Keratinocyte (primary cell): ENCODE data around the gene MLLT3. TPM values are rescaled to one million over a fixed set of nuclear protein-coding genes. Genes with fewer than 3 reads are reported as not detected.

Experiments used
- DNase-seq: peaks from one replicate; pipeline ENCODE4 v3.0.0-alpha.2; 2011; ENCODE audit warnings: low read depth, missing footprints, low spot score
- FAIRE-seq: peaks from 2 replicates; lab custom pipeline; 2011; peaks lifted over from hg19 to GRCh38; lab: Jason Lieb, UNC
- H2AFZ ChIP-seq: 2 replicates; pipeline ENCODE4 v1.6.0; 2012; ENCODE audit warnings: low read length, control low read depth, inconsistent platforms; ENCODE audit not compliant: control insufficient read depth
- H3K27ac ChIP-seq: 2 replicates; pipeline ENCODE4 v1.5.1; 2011; ENCODE audit warnings: low read length; ENCODE audit not compliant: control insufficient read depth, insufficient read depth
- H3K27me3 ChIP-seq: 3 replicates; pipeline ENCODE4 v1.6.0; 2011; ENCODE audit warnings: low read length; ENCODE audit not compliant: control insufficient read depth, insufficient read depth; ENCODE audit errors: extremely low read depth
- H3K36me3 ChIP-seq, 2 experiments: 2 replicates in 1 of 2; 3 replicates in 1 of 2; pipeline ENCODE4 v1.5.1; 2011; ENCODE audit warnings: low read length in 2 of 2, mild to moderate bottlenecking in 1 of 2; ENCODE audit not compliant: control insufficient read depth in 2 of 2, insufficient read depth in 2 of 2; ENCODE audit errors: extremely low read depth in 1 of 2
- H3K4me1 ChIP-seq: 3 replicates; pipeline ENCODE4 v1.5.1; 2011; ENCODE audit warnings: low read length; ENCODE audit not compliant: control insufficient read depth, insufficient read depth; ENCODE audit errors: extremely low read depth
- H3K4me2 ChIP-seq: 3 replicates; pipeline ENCODE4 v1.6.0; 2011; ENCODE audit warnings: low read depth, low read length; ENCODE audit not compliant: control insufficient read depth, insufficient read depth; ENCODE audit errors: extremely low read depth
- H3K4me3 ChIP-seq, 3 experiments: fragments of 200-600 bp in 1 of 3; sonication (generic) in 1 of 3; 2 replicates in 2 of 3; 3 replicates in 1 of 3; pipeline ENCODE4 v1.5.1; 2011 to 2016; ENCODE audit warnings: low read length in 3 of 3, mild to moderate bottlenecking in 3 of 3, control low read depth in 2 of 3, inconsistent platforms in 1 of 3, low read depth in 1 of 3, mixed read lengths in 1 of 3, mixed run types in 1 of 3, moderate library complexity in 1 of 3; ENCODE audit not compliant: control insufficient read depth in 2 of 3, insufficient read depth in 2 of 3; ENCODE audit errors: extremely low read depth in 1 of 3
- H3K79me2 ChIP-seq: 2 replicates; pipeline ENCODE4 v1.6.0; 2012; ENCODE audit warnings: low read length; ENCODE audit not compliant: control insufficient read depth, insufficient read depth
- H3K9ac ChIP-seq: 3 replicates; pipeline ENCODE4 v1.6.0; 2011; ENCODE audit warnings: low read length; ENCODE audit not compliant: control insufficient read depth, insufficient read depth; ENCODE audit errors: extremely low read depth
- H3K9me1 ChIP-seq: 3 replicates; pipeline ENCODE4 v1.6.0; 2011; ENCODE audit warnings: low read length; ENCODE audit not compliant: control insufficient read depth, insufficient read depth; ENCODE audit errors: extremely low read depth
- H3K9me3 ChIP-seq: 2 replicates; pipeline ENCODE4 v1.5.1; 2012; ENCODE audit warnings: low read depth, low read length; ENCODE audit not compliant: control insufficient read depth
- H4K20me1 ChIP-seq: 3 replicates; pipeline ENCODE4 v1.6.0; 2011; ENCODE audit warnings: low read length; ENCODE audit not compliant: control insufficient read depth, insufficient read depth; ENCODE audit errors: extremely low read depth
- CTCF ChIP-seq, 3 experiments: IDR thresholded peaks in 1 of 3; conservative IDR thresholded peaks in 1 of 3; optimal IDR thresholded peaks in 1 of 3; 2 replicates in 2 of 3; 3 replicates in 1 of 3; pipeline versions ENCODE3 to v1.5.1; 2011; ENCODE audit warnings: low read length in 3 of 3, mild to moderate bottlenecking in 3 of 3, moderate library complexity in 2 of 3, control low read depth in 1 of 3, inconsistent platforms in 1 of 3; ENCODE audit not compliant: insufficient read depth in 2 of 3; ENCODE audit errors: extremely low read depth in 1 of 3
- EZH2 ChIP-seq: IDR thresholded peaks from one replicate; pipeline ENCODE4 v1.6.1; 2012; ENCODE audit warnings: inconsistent platforms, mild to moderate bottlenecking, low read length, moderate library complexity
- dilution Hi-C: fragments of 300-500 bp; cut with MboI; formaldehyde crosslinking; loops from one replicate; pipeline ENCODE4 v1.7.0; 2020; ENCODE audit warnings: low sequenced_read_pairs; ENCODE audit not compliant: extremely low pct_ligation_motif_present
- polyA plus RNA-seq, 5 experiments: library from polyadenylated mRNA; depleted of rRNA in 3 of 5; stranded (reverse) in 3 of 5; stranded (forward) in 1 of 5; unstranded in 1 of 5; fragments of >200 nt; gene quantifications; 1 replicate in 1 of 5; 2 replicates in 3 of 5; 3 replicates in 1 of 5; pipeline versions ENCODE4 v1.2.1 to v1.2.3, GENCODE V29; 2011 to 2012; ENCODE audit warnings: missing spikeins in 2 of 5, low read depth in 1 of 5, low replicate concordance in 1 of 5

Gene MLLT3
- polyA plus RNA-seq, 1 donor (not counting 4 experiments of a cell fraction or from before 2014, with no cell fraction given): 17.0 TPM

DNA sequence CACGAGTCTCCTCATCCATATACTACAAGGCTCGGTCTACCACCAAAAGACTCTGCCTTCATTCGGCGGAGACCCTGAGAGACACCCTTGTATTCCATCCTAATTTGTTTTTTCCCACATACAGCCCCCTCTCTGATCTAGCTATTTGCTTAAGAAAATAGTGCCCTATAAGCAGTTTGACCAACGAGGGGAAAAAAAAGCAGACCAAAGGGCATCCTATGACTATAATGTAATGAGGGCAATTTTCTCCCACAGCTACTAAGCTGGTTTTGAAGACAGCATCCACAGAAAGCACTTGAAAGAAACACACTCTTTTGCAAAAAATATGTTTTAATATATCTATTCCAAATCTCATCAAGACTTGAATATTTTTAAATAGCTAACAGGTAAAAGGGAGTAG, 147.8 kb downstream of the MLLT3 start:
- no peak for FAIRE-seq

GRCh38 chr9:20473515-20474013, 148.7 kb downstream of the MLLT3 start:
- no peaks in the 10 kb centered on the region for H3K27me3 ChIP-seq
- no peak overlapping the region for H3K4me3 ChIP-seq
- no peaks in the 10 kb centered on the region for H3K9me3 ChIP-seq
- H3K9me1 ChIP-seq: no peaks in the 10 kb centered on the region
- no peak overlapping the region for H3K9ac ChIP-seq
- H3K4me1 ChIP-seq: peaks cover 11% of the 10 kb centered on the region
- no peaks in the 10 kb centered on the region for H3K79me2 ChIP-seq
- no peak for DNase-seq
- dilution Hi-C loops: loop anchor here (10.0 kb wide), 1 partner anchor 59 kb away; no protein-coding TSS in a partner anchor
- no peak overlapping the region for H2AFZ ChIP-seq
- H3K27ac ChIP-seq: no peak overlapping the region
- no peak for TF ChIP-seq CTCF (optimal IDR thresholded peaks at IDR 0.05 in 1 of 3, IDR thresholded peaks at IDR 0.05 in 1 of 3, conservative IDR thresholded peaks at IDR 0.05 in 1 of 3; ENCODE audit: extremely low read depth in 1 of 3, insufficient read depth in 2 of 3, low read length in 3 of 3)
- no peak for TF ChIP-seq EZH2
- no peak overlapping the region for H3K4me2 ChIP-seq
- FAIRE-seq: no peak
- H3K36me3 ChIP-seq: no peaks in the 10 kb centered on the region
- no peaks in the 10 kb centered on the region for H4K20me1 ChIP-seq

More for the DNA sequence above, 147.8 kb downstream of the MLLT3 start:
- peaks cover 20% of the 10 kb centered on the region for H3K4me1 ChIP-seq
- H3K4me3 ChIP-seq: no peak overlapping the region
- dilution Hi-C loops: loop anchor here (10.0 kb wide), 1 partner anchor 60 kb away; no protein-coding TSS in a partner anchor
- no peak for TF ChIP-seq EZH2
- TF ChIP-seq CTCF (optimal IDR thresholded peaks at IDR 0.05 in 1 of 3, IDR thresholded peaks at IDR 0.05 in 1 of 3, conservative IDR thresholded peaks at IDR 0.05 in 1 of 3; ENCODE audit: extremely low read depth in 1 of 3, insufficient read depth in 2 of 3, low read length in 3 of 3): no peak
- H3K36me3 ChIP-seq: no peaks in the 10 kb centered on the region
- H3K9ac ChIP-seq: no peak overlapping the region
- H3K27ac ChIP-seq: no peak overlapping the region
- H3K9me3 ChIP-seq: no peaks in the 10 kb centered on the region
- no peak overlapping the region for H3K4me2 ChIP-seq
- no peak overlapping the region for H2AFZ ChIP-seq
- no peaks in the 10 kb centered on the region for H3K9me1 ChIP-seq
- DNase-seq: no peak
- H3K79me2 ChIP-seq: no peaks in the 10 kb centered on the region
- no peaks in the 10 kb centered on the region for H3K27me3 ChIP-seq
- H4K20me1 ChIP-seq: no peaks in the 10 kb centered on the region
